Naive B cell (primary cell): ENCODE measurements around the gene DNAI4. TPM values are rescaled to one million over a fixed set of nuclear protein-coding genes. Genes with fewer than 3 reads are reported as not detected.
A peak's percentile ranks its signal among the peaks of the same experiment; 100 is the strongest.
"Not testable (repeated sequence)": the region's sequence is repeated elsewhere in the genome, so short reads cannot be mapped to it uniquely, and the experiment has no call there.

Experiments used
- ATAC-seq, 2 donors: fragments of 150-1000 bp; cut with Tn5 transposase; 2 replicates each; pipeline ENCODE4 v1.10.0; 2021; ENCODE audit warnings: low read depth in 2 of 2, mild to moderate bottlenecking in 2 of 2, moderate library complexity in 2 of 2
- DNase-seq: peaks from one replicate; pipeline ENCODE4 v3.0.0; 2022
- H3K27ac Mint-ChIP-seq, 6 donors: one replicate each; pipeline ENCODE4 v1.8.0; 2020 to 2022; ENCODE audit warnings: mild to moderate bottlenecking in 6 of 6, mixed read lengths in 6 of 6, moderate library complexity in 5 of 6, inconsistent platforms in 2 of 6
- H3K27me3 Mint-ChIP-seq, 3 donors: one replicate each; pipeline ENCODE4 v1.8.0; 2021 to 2022; ENCODE audit warnings: mixed read lengths in 3 of 3, mild to moderate bottlenecking in 1 of 3
- H3K36me3 Mint-ChIP-seq, 2 donors: one replicate each; pipeline ENCODE4 v1.8.0; 2020 to 2022; ENCODE audit warnings: mixed read lengths in 2 of 2, inconsistent platforms in 1 of 2, mild to moderate bottlenecking in 1 of 2
- H3K4me1 Mint-ChIP-seq, 3 donors: one replicate each; pipeline ENCODE4 v1.8.0; 2020 to 2022; ENCODE audit warnings: mixed read lengths in 3 of 3, inconsistent platforms in 1 of 3, mild to moderate bottlenecking in 1 of 3, moderate library complexity in 1 of 3
- H3K4me3 Mint-ChIP-seq, 8 donors: one replicate each; pipeline ENCODE4 v1.8.0; 2020 to 2022; ENCODE audit warnings: mild to moderate bottlenecking in 8 of 8, mixed read lengths in 8 of 8, moderate library complexity in 8 of 8, inconsistent platforms in 2 of 8
- H3K9me3 Mint-ChIP-seq, 7 donors: one replicate each; pipeline ENCODE4 v1.8.0; 2020 to 2022; ENCODE audit warnings: mixed read lengths in 7 of 7, mild to moderate bottlenecking in 5 of 7, inconsistent platforms in 2 of 7, moderate library complexity in 1 of 7
- polyA plus RNA-seq, 6 donors: library from polyadenylated mRNA; unstranded; fragments of 300-500 nt; fragmentation: Illumina TruSeq; gene quantifications; one replicate each; pipeline ENCODE4 v1.2.3, GENCODE V29; 2021; ENCODE audit warnings: low read depth in 6 of 6

Gene DNAI4
- polyA plus RNA-seq, 6 donors from 2014 or later = 0.40 to 4.1 (median 1.3) TPM; not detected in 1

DNA sequence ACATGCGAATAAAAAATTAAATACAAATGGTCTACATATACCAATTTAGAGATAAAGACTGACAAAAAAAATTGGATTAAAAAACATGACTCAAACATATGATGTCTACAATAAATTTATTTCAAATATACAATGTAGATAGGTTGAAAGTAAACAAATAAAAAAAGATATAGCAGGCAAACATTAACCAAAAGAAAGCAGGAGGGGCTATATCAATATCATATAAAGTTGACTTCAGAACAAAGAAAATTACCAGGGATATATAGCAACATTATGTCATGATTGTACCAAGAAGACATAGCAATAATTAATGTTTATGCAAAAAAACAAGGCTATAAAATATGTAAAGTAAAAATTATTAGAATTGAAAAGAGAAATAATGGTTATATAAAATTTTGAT is 73.7 kb downstream of the DNAI4 start:
- ATAC-seq (no peak), DNase-seq (no peak)
- Mint-ChIP-seq H3K9me3 (peaks cover 2 to 34% (median 13%) of the 10 kb centered on the region in 7 donors), H3K27ac (no peak overlapping the region), H3K4me1 (peaks cover 0 to 3% (median 0%) of the 10 kb centered on the region in 3 donors), H3K27me3 (no peaks in the 10 kb centered on the region), H3K36me3 (peaks cover 4 to 16% of the 10 kb centered on the region in 2 donors), H3K4me3 (no peak overlapping the region)

DNA sequence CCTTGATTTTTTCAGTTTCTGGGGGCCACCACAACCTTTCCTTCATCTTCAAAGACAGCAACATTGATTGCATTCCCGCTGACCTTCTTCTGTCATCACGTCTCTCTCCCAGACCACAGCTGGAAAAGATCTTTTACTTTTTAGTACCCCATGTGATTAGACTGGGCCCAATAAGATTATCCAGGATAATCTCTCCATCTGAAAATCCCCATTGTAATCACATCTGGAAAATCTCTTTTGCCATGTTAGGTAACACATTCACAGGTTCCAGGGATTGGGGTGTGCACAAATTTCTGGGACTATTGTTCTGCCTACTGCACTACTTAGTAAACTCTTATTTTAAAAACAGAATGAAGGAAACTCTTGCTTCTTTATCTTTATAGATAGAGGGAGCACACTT is 76.5 kb downstream of the DNAI4 start:
- peaks cover 0 to 3% (median 0%) of the 10 kb centered on the region in 3 donors for H3K4me1 Mint-ChIP-seq
- no peak overlapping the region for H3K4me3 Mint-ChIP-seq
- peaks cover 2 to 34% (median 13%) of the 10 kb centered on the region in 7 donors for H3K9me3 Mint-ChIP-seq
- H3K36me3 Mint-ChIP-seq = peaks cover 4 to 15% of the 10 kb centered on the region in 2 donors
- no peak for DNase-seq
- no peak for ATAC-seq
- H3K27me3 Mint-ChIP-seq = no peaks in the 10 kb centered on the region
- H3K27ac Mint-ChIP-seq = no peak overlapping the region

DNA sequence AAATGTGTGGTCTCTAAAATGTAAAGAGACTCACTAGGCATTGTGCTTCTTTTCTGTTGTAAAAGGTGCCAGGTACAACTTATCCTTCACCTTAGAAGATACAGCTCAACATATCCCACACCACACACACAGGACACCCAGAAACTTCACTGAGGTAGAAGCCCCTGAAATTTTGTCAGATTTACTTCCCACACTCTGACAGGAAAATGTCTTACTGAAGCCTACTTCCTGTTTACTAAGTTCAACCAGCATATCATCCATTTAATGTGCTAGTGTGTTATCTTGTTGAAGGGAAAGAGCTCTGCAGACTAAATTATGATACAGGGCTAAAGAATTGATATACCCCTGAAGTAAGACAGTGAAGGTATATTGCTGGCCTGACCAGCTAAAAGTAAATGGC is 83.7 kb downstream of the DNAI4 start:
- peak; percentile 52 to 65 for ATAC-seq
- Mint-ChIP-seq H3K36me3 (peaks cover 7 to 9% of the 10 kb centered on the region in 2 donors), H3K9me3 (peaks cover 0 to 7% (median 4%) of the 10 kb centered on the region in 7 donors), H3K27me3 (no peaks in the 10 kb centered on the region), H3K27ac (peak overlapping the region; percentile 4 to 97 (median 70)), H3K4me3 (peak overlapping the region in 7 of 8 donors; percentile 14 to 80 (median 54)), H3K4me1 (peaks cover 18 to 21% (median 18%) of the 10 kb centered on the region in 3 donors)
- DNase-seq = no peak

DNA sequence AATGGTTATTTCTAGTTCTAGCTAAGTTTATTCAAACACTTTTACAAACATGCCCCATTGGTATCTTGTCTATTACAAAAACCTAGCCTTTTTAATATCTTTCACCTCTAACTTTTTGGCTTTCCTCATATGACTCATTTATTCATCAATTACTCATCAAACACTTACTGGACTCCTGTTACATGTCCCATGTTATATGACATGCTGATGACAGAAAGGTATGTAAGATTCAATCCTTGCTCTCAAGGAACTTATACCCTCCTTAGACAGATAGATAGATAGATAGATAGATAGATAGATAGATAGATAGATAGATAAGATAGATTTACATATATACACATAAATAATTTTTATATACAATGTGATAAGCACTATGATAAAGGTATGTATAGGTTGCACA is 89.7 kb downstream of the DNAI4 start:
- peak overlapping the region in 1 of 6 donors; percentile 51 for H3K27ac Mint-ChIP-seq
- no peaks in the 10 kb centered on the region for H3K27me3 Mint-ChIP-seq
- no peak for DNase-seq
- peaks cover 3 to 6% (median 4%) of the 10 kb centered on the region in 3 donors for H3K4me1 Mint-ChIP-seq
- no peaks in the 10 kb centered on the region for H3K36me3 Mint-ChIP-seq
- H3K4me3 Mint-ChIP-seq = no peak overlapping the region
- H3K9me3 Mint-ChIP-seq = no peaks in the 10 kb centered on the region
- ATAC-seq = no peak

DNA sequence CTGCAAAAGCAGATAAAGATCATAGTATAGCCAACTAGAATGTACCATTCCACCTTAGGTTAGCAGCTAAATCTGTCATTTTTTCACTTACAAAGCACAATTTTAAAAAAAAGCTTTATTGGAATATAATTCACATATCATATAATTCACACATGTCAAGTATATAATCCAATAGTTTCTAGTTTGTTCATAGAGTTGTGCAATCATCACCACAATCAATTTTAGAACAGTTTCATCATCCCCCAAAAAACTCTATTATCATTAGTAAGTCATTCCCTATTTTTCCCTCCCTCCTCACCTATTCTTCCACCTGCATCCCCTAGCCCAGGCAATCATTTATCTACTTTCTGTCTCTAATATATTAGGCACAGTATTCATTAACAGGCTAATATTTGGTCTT is 91.5 kb downstream of the DNAI4 start:
- Mint-ChIP-seq H3K27ac (no peak overlapping the region), H3K27me3 (no peaks in the 10 kb centered on the region), H3K9me3 (no peaks in the 10 kb centered on the region), H3K4me3 (no peak overlapping the region), H3K36me3 (no peaks in the 10 kb centered on the region), H3K4me1 (peaks cover 0 to 1% (median 0%) of the 10 kb centered on the region in 3 donors)
- DNase-seq (no peak), ATAC-seq (no peak)

DNA sequence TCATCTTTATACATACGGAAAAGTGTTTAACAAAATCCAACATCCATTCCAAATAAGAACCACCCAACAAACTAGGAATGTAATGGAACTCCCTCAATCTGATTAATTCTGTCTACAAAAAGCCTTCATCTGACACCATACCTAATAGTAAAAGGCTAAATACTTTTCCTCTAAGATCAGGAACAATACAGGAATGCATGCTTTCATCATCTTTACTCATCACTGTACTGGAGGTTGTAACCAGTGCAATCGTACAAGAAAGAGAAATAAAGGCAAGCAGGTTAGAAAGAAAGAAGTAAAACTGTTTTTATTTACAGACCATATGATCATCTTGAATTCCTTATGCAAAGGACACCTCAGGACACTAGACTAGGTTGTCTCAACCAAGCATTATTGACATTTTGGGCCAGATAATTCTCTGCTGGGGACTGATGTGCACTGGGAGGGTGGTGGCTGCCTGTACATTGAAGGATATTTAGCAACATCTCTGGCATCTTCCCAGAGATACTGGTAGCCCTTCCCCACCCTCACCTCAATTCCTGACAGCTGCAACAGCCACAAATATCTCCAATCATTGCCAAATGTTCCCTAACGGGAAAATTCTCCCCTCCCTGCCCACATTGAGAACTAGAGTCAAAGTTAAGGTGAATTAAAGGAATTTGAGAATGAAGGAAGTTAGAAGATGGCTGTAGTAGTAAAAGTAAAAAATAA is 93.0 kb downstream of the DNAI4 start:
- H3K9me3 Mint-ChIP-seq = no peaks in the 10 kb centered on the region
- peak overlapping the region in 1 of 6 donors; percentile 10 for H3K27ac Mint-ChIP-seq
- ATAC-seq = no peak
- H3K4me1 Mint-ChIP-seq = no peaks in the 10 kb centered on the region
- H3K4me3 Mint-ChIP-seq = no peak overlapping the region
- H3K27me3 Mint-ChIP-seq = no peaks in the 10 kb centered on the region
- no peak for DNase-seq
- no peaks in the 10 kb centered on the region for H3K36me3 Mint-ChIP-seq

DNA sequence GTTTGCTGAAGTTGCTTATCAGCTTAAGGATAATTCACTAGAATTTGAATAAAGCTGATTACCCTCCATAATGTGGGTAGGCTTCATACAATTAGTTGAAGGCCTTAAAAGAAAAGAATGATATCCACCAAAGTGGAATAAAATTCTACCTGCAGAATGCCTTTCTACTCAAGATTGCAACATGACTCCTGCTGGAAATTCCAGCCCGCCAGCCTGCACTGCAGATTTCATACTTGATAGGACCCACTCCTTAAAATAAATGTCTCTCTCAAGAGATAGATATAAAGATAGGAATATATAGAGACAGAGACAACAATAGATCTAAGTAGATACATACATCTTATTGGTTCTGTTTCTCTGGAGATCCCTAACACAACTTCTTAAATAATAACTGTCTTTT is 99.9 kb downstream of the DNAI4 start:
- H3K4me1 Mint-ChIP-seq = no peaks in the 10 kb centered on the region
- H3K36me3 Mint-ChIP-seq = no peaks in the 10 kb centered on the region
- no peak overlapping the region for H3K27ac Mint-ChIP-seq
- no peaks in the 10 kb centered on the region for H3K27me3 Mint-ChIP-seq
- no peak for DNase-seq
- H3K9me3 Mint-ChIP-seq = peaks cover 0 to 1% (median 0%) of the 10 kb centered on the region in 7 donors
- H3K4me3 Mint-ChIP-seq = no peak overlapping the region
- no peak for ATAC-seq

DNA sequence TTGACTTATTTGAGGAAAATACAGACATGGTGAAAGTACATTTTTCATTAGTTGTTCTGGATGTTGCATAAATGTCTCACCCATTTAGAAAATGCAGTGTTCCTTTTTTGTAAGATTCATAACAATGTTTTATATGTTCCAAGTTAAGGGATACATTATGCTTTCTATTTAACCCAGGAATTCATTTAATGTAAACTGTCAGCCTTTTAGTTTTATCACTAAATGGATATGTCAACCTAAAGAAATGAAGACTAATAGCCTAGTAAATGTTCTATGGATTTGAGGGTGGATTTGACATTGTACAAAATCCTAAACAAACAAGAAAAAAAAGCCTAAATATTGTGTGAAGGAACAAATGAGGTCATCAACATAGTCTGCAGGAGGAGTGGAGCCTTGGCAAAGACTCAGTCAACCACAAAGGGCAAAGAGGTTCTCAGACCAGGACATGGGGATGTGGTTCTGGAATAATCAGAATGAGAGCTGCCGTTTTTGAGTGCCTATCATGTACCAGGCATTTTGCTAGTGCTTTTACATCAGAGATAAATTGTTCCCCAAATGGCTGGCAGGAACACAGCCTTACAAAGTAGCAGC is 114.8 kb downstream of the DNAI4 start:
- no peak for ATAC-seq

DNA sequence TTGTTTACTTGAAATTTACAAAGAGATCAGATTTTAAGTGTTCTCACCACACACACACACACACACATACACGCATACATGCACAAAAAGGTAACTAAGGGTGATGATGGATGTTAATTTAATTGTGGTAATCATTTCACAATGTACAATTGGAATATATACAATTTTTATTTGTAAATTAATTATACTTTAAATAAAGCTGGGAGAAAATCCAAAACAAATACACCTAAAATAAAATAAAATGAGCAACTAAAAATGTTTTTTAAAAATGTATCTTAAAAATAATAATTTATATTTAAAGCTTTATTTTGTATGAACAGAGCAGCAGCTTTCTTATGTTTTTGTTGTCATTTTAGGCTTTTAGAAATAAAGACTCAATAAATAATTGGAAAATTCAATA is 115.4 kb downstream of the DNAI4 start:
- H3K27me3 Mint-ChIP-seq = peaks cover 0 to 8% (median 6%) of the 10 kb centered on the region in 3 donors
- ATAC-seq = no peak
- no peak for DNase-seq
- H3K4me3 Mint-ChIP-seq = no peak overlapping the region
- no peaks in the 10 kb centered on the region for H3K36me3 Mint-ChIP-seq
- H3K4me1 Mint-ChIP-seq = no peaks in the 10 kb centered on the region
- peaks cover 0 to 4% (median 0%) of the 10 kb centered on the region in 7 donors for H3K9me3 Mint-ChIP-seq
- H3K27ac Mint-ChIP-seq = no peak overlapping the region

More for the DNA sequence above, 114.8 kb downstream of the DNAI4 start:
- H3K27ac Mint-ChIP-seq = peak overlapping the region in 1 of 6 donors; percentile 21
- H3K36me3 Mint-ChIP-seq = no peaks in the 10 kb centered on the region
- H3K4me1 Mint-ChIP-seq = no peaks in the 10 kb centered on the region
- H3K27me3 Mint-ChIP-seq = peaks cover 0 to 3% (median 2%) of the 10 kb centered on the region in 3 donors
- H3K4me3 Mint-ChIP-seq = no peak overlapping the region
- no peak for DNase-seq
- H3K9me3 Mint-ChIP-seq = peaks cover 0 to 4% (median 0%) of the 10 kb centered on the region in 7 donors

DNA sequence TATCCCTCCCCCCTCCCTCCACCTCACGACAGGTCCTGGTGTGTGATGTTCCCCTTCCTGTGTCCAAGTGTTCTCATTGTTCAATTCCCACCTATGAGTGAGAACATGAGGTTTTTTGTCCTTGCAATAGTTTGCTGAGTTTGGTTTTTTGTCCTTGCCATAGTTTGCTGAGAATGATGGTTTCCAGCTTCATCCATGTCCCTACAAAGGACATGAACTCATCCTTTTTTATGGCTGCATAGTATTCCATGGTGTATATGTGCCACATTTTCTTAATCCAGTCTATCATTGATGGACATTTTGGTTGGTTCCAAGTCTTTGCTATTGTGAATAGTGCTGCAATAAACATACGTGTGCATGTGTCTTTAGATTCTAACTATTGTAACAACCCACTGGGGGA is 128.8 kb downstream of the DNAI4 start:
- ATAC-seq, H3K4me1 Mint-ChIP-seq, DNase-seq, H3K9me3 Mint-ChIP-seq, H3K36me3 Mint-ChIP-seq, H3K27ac Mint-ChIP-seq, H3K4me3 Mint-ChIP-seq, H3K27me3 Mint-ChIP-seq: not testable (repeated sequence)

DNA sequence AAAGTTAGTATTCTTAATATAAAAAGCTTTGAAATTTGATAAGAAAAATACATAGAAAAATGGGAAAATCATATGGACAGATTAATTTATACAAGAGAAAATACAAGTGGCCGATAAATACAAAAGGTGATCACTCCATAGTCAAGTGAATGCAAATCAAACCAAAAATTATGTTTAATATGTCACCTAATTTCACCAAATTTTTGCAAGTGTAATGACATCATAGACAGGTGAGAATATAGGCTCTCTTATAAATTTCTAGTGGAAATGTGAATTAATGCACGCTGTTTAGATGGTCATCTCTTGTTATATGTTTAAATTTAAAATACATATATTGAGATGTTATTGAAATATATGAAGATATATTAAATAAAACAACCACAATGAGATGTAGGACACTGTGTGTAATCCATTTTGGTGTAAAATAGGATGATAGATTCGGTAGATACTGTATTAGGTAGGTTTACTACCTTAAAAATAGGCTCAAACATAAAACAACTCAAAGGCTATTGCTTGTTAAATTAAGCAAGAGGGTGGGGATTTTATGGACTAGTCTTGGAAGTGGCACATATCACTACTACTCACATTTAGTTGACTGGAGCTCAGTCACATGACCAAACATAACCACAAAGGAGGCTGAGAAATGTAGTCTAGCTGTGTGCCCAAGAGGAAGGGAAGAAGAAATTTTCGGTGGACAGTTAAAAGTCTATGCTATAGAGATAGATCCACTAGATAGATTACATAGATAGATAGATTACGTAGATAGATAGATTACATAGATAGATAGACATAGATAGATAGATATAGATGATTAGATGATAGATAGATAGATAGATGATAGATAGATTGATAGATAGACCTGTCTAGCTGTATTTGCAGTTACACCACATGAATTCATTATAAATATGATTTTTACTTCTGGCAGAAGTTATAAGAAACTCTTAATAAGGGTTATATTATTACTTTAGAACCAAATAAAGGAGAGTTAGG is 132.7 kb downstream of the DNAI4 start:
- no peak for ATAC-seq

DNA sequence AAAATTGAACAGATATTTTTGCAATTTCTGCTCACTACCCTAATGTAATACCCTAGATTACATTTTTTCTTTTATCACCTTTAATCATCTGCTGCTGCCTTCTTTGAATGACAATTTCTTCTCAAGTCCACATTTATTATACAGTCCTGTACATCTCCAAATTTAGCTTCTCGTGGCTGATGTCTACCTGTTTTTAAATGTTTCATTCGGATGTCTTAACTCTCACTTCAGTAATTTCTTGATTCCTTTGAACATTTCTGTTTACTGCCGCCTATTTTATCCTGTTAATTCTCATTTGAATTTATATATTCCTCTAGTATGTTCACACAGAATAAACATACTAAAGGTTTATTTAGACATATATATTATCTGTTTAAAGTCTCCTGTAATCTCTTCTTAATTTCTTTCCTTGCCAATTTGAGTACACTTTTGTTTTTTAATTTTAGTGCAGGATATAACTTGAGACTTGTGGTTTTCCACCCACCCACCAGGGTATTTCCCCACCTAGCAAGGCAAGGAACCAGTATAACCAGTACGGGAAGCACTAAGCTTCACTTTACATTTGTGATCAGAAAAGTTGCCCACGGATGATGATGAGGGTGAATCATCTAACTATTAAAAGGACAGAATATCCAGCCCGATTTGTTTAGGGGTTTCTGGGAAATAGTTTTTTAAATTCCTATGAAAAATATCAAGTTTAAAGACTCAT is 136.3 kb downstream of the DNAI4 start:
- DNase-seq (peak; percentile 2), ATAC-seq (peak in 1 of 2 donors; percentile 46)
- H3K9me3 Mint-ChIP-seq = peaks cover 0 to 4% (median 0%) of the 10 kb centered on the region in 7 donors
- H3K4me3 Mint-ChIP-seq = peak overlapping the region in 6 of 8 donors; percentile 17 to 72 (median 50)
- no peaks in the 10 kb centered on the region for H3K36me3 Mint-ChIP-seq
- peaks cover 0 to 4% (median 0%) of the 10 kb centered on the region in 3 donors for H3K27me3 Mint-ChIP-seq
- H3K4me1 Mint-ChIP-seq = peaks cover 12 to 26% (median 17%) of the 10 kb centered on the region in 3 donors
- H3K27ac Mint-ChIP-seq = peak overlapping the region in 5 of 6 donors; percentile 31 to 89 (median 49)

More for the DNA sequence above, 132.7 kb downstream of the DNAI4 start:
- Mint-ChIP-seq H3K9me3 (peaks cover 0 to 7% (median 0%) of the 10 kb centered on the region in 7 donors), H3K4me1 (peaks cover 12 to 17% (median 13%) of the 10 kb centered on the region in 3 donors), H3K27ac (no peak overlapping the region), H3K27me3 (peaks cover 0 to 4% (median 0%) of the 10 kb centered on the region in 3 donors), H3K4me3 (no peak overlapping the region), H3K36me3 (no peaks in the 10 kb centered on the region)
- DNase-seq = no peak
